Stomach (tissue), 9 donors: ENCODE results near the gene LPAR1. TPM values are rescaled to one million over a fixed set of nuclear protein-coding genes. Genes with fewer than 3 reads are reported as not detected.

ENCODE experiments used
- DNase-seq, 2 donors: peaks; one replicate each; pipeline versions ENCODE4 v3.0.0 to v3.0.0-alpha.2; 2013 to 2019
- H3K27ac ChIP-seq, 5 donors: fragments of 200-600 bp in 4 of 5; sonication (generic) in 4 of 5; one replicate each; pipeline ENCODE4 v1.5.1; 2013 to 2019; ENCODE audit warnings: mild to moderate bottlenecking in 1 of 5, moderate library complexity in 1 of 5
- H3K27me3 ChIP-seq, 3 donors: fragments of 200-600 bp; sonication (generic); one replicate each; pipeline ENCODE4 v1.5.1; 2017 to 2019; ENCODE audit warnings: mixed run types in 1 of 3
- H3K36me3 ChIP-seq, 4 donors: fragments of 200-600 bp; sonication (generic); 1 replicate in 3 of 4; 2 replicates in 1 of 4; pipeline ENCODE4 v1.5.1; 2016 to 2019
- H3K4me1 ChIP-seq, 4 donors: fragments of 200-600 bp; sonication (generic); one replicate each; pipeline ENCODE4 v1.5.1; 2016 to 2019
- H3K4me3 ChIP-seq, 4 donors: fragments of 200-600 bp; sonication (generic) in 3 of 4; one replicate each; pipeline ENCODE4 v1.5.1; 2016 to 2019; ENCODE audit warnings: mild to moderate bottlenecking in 1 of 4
- H3K9me3 ChIP-seq, 4 donors: fragments of 200-600 bp; sonication (generic); one replicate each; pipeline ENCODE4 v1.5.1; 2016 to 2019
- EP300 ChIP-seq: sonication (generic); formaldehyde crosslinking; IDR thresholded peaks from one replicate; pipeline ENCODE4 v1.6.1; 2017; ENCODE audit warnings: antibody characterized with exemption
- POLR2A ChIP-seq, 4 donors: fragments of 450-650 bp; IDR thresholded peaks; one replicate each; pipeline ENCODE4 v1.6.1; 2016; ENCODE audit warnings: antibody characterized with exemption in 4 of 4, control low read depth in 2 of 4, mild to moderate bottlenecking in 1 of 4, moderate library complexity in 1 of 4
- POLR2AphosphoS5 ChIP-seq, 3 donors: sonication (generic); formaldehyde crosslinking; IDR thresholded peaks; one replicate each; pipeline ENCODE4 v1.6.1; 2016; ENCODE audit warnings: antibody characterized with exemption in 3 of 3
- WGBS, 5 donors: extraction: QIAGEN DNeasy Blood & Tissue Kit in 3 of 5; methylation state at CpG; one replicate each; pipeline versions ENCODE4 v1.1.5 to v1.1.7; 2013 to 2018; 5-methylcytosine and 5-hydroxymethylcytosine counted together
- intact Hi-C: fragments of 100-400 bp; cut with DNase I; formaldehyde crosslinking; loops from one replicate; pipeline ENCODE4 v1.15.1; 2023; ENCODE audit warnings: low total_unique reads
- polyA plus RNA-seq, 3 donors: library from polyadenylated mRNA; stranded (reverse); fragments of 200-250 nt; gene quantifications; one replicate each; pipeline ENCODE4 v1.2.3, GENCODE V29; 2013
- total RNA-seq, 5 donors: library from RNA; depleted of rRNA; stranded (reverse); fragments of >200 nt; gene quantifications; one replicate each; pipeline versions ENCODE4 v1.1.0 to v1.2.3, GENCODE V29; 2014 to 2016
- TF ChIP-seq, protein P1 (sequence below), 7 experiments: fragments of 450-650 bp in 4 of 7; fragments of 200-600 bp in 3 of 7; sonication (generic) in 3 of 7; IDR thresholded peaks; one replicate each; pipeline ENCODE4 v1.5.1; 2016 to 2019; ENCODE audit warnings: antibody characterized with exemption in 7 of 7, control low read depth in 2 of 7, mild to moderate bottlenecking in 1 of 7
- donor health status: healthy with polysubstance abuse.
- donor health status: Bipolar disorder and iron deficiency.
- donor health status: healthy.

LPAR1 gene
- total and polyA plus RNA-seq, 8 donors: 7.4 to 40.0 (median 21.2) TPM

DNA sequence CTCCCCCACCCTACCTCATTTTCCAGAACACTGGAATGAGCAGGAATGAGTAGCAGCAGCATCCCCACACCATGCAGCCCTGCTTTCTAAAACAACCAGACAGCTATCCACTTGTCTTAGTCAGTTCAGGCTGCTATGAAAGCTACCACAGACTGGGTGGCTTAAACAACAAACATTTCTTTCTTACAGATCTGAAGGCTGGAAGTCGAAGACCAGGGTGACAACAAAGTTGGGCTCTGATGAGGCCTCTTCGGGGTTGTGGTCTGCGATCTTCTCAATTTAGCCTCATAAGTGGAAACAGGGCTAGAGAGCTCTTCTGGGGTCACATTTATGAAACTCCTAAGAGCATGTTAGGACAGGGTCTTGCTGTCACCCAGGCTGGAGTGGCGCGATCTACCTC, 38.9 kb downstream of the LPAR1 start:
- intact Hi-C loops: no loop called here
- Histone ChIP-seq H3K27me3 (no peaks in the 10 kb centered on the region), H3K4me1 (peaks cover 0 to 21% (median 4%) of the 10 kb centered on the region in 4 donors), H3K4me3 (no peak overlapping the region), H3K9me3 (no peaks in the 10 kb centered on the region), H3K36me3 (no peaks in the 10 kb centered on the region), H3K27ac (peak overlapping the region in 1 of 5 donors; percentile 4)
- WGBS, 5 donors: 93 to 96% (median 95%) methylated on average over 5 of the region's 5 CpGs
- TF ChIP-seq EP300 (no peak), POLR2AphosphoS5 (IDR thresholded peaks at IDR 0.05) (no peak), POLR2A (IDR thresholded peaks at IDR 0.05) (no peak)
- TF ChIP-seq, protein P1, sequence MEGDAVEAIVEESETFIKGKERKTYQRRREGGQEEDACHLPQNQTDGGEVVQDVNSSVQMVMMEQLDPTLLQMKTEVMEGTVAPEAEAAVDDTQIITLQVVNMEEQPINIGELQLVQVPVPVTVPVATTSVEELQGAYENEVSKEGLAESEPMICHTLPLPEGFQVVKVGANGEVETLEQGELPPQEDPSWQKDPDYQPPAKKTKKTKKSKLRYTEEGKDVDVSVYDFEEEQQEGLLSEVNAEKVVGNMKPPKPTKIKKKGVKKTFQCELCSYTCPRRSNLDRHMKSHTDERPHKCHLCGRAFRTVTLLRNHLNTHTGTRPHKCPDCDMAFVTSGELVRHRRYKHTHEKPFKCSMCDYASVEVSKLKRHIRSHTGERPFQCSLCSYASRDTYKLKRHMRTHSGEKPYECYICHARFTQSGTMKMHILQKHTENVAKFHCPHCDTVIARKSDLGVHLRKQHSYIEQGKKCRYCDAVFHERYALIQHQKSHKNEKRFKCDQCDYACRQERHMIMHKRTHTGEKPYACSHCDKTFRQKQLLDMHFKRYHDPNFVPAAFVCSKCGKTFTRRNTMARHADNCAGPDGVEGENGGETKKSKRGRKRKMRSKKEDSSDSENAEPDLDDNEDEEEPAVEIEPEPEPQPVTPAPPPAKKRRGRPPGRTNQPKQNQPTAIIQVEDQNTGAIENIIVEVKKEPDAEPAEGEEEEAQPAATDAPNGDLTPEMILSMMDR (IDR thresholded peaks at IDR 0.05): no peak
- DNase-seq: no peak

DNA sequence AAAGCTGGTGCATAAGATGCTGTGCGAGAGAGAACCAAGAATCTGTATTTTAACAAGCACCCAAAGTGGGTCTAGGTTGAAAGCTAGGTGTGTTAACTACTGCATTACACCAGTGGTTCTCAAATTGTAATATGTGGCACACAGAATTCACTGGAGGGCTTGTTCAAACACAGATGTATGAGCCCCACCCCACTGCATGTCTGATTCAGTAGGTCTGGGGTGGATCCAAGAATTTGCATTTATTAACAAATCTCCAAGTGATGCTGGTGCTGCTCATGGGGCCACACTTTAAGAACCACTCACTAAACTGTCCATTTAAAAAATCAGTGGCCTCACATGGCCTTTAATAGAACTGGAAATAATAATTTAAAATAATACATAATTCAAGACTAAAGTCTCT, 40.4 kb downstream of the LPAR1 start:
- H3K36me3 ChIP-seq: no peaks in the 10 kb centered on the region
- intact Hi-C loops: no loop called here
- DNase-seq: no peak
- 97 to 100% (median 100%) methylated on average over 1 of the region's 1 CpG for WGBS, 5 donors
- peaks cover 0 to 26% (median 4%) of the 10 kb centered on the region in 4 donors for H3K4me1 ChIP-seq
- no peak for TF ChIP-seq POLR2AphosphoS5 (IDR thresholded peaks at IDR 0.05)
- no peak for TF ChIP-seq POLR2A (IDR thresholded peaks at IDR 0.05)
- no peak for TF ChIP-seq EP300
- TF ChIP-seq, protein P1 (IDR thresholded peaks at IDR 0.05): no peak
- no peaks in the 10 kb centered on the region for H3K9me3 ChIP-seq
- no peaks in the 10 kb centered on the region for H3K27me3 ChIP-seq
- peak overlapping the region in 1 of 5 donors; percentile 68 for H3K27ac ChIP-seq
- no peak overlapping the region for H3K4me3 ChIP-seq

DNA sequence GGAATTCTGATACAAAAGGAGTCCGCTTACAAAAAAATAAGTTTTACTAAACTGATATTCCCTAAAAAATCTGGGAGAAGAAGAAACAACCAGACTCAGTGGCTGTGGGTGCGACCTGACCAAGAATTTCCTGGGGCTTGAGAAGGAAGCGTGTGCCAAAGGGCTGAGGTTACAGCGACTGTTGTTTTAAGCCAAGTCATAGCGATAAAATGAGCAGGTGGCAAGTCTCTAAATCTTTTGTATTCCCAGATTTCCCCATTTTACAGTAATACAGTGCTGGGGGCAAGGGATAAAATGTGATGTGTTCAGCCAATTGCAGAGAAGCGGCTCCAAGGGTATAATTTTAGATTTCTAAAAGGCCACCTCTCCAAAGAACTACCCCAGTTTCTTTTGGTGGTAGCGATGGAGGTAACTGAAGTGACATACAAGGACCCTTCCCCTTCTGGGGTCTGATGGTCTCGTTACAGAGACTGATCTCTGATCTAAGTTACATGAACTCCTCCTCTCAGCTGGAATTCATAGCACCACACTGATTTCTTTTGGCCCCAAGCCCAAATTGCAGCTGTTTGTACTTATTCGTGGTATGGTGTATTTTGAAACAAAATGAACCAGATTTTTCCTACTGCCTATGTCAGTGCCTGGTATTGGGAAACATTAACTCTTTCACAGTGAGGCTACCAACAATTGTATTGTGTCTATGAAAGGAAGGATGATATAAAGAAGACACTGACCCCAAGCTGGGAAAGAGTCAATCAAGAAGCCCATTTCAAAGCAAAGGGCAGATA, 41.6 kb downstream of the LPAR1 start:
- 73 to 79% (median 76%) methylated on average over 9 of the region's 9 CpGs for WGBS, 5 donors
- no peak overlapping the region for H3K4me3 ChIP-seq

DNA sequence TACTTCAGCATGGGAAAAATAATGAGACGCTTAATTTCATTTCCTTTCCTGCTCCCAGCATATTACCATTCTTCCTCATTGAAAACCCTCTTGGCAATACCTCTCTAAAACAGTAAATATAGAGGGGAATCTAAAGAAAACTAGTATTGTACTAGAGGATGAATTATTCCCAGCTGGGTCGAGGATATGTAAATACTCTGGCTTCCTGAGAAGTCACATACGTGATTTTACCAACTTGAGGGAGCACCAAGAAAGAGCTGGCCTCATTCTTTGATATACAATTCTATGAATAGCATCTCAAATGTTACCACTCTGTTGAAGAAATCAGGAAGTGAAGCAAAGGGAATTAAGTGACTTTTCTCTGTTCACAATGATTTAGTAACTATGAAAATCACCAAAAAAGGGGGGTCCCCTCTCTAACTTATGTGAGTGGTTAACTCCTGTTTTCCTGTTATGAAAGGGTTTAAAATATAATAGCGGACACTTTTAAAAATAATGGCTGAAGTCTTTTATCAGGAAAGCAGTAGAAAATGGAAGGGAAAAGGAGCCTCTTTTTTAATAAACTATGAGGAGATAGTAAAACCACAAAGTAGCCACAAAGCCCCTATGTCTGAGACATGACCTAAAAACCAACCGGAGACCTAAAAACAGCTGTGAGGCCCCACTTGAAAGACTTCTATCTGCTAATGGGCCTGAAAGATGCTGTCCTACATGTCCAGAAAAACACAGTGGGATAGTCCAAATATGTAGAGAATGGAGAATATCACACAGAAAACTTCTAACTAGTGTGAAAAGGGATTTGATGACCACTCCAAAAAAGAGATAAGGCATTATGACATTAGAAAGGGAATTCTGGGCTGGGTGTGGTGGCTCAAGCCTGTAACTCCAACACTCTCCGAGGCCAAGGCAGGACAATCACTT, 42.6 kb downstream of the LPAR1 start:
- Histone ChIP-seq H3K36me3 (no peaks in the 10 kb centered on the region), H3K4me1 (peaks cover 0 to 37% (median 6%) of the 10 kb centered on the region in 4 donors), H3K27me3 (no peaks in the 10 kb centered on the region), H3K9me3 (no peaks in the 10 kb centered on the region), H3K27ac (peak overlapping the region in 4 of 5 donors; percentile 23 to 68 (median 52)), H3K4me3 (no peak overlapping the region)
- 54 to 65% (median 63%) methylated on average over 6 of the region's 6 CpGs for WGBS, 5 donors
- intact Hi-C loops: no loop called here
- TF ChIP-seq POLR2A (IDR thresholded peaks at IDR 0.05): no peak
- TF ChIP-seq, protein P1 (IDR thresholded peaks at IDR 0.05): no peak
- TF ChIP-seq POLR2AphosphoS5 (IDR thresholded peaks at IDR 0.05): no peak
- no peak for TF ChIP-seq EP300
- DNase-seq: no peak

More for the DNA sequence above, 41.6 kb downstream of the LPAR1 start:
- TF ChIP-seq, protein P1 (IDR thresholded peaks at IDR 0.05): no peak
- peak in 2 of 3 donors; percentile 8 to 13 for TF ChIP-seq POLR2AphosphoS5 (IDR thresholded peaks at IDR 0.05)
- no peak for TF ChIP-seq EP300
- H3K27me3 ChIP-seq: no peaks in the 10 kb centered on the region
- intact Hi-C loops: no loop called here
- H3K4me1 ChIP-seq: peaks cover 0 to 28% (median 4%) of the 10 kb centered on the region in 4 donors
- H3K36me3 ChIP-seq: no peaks in the 10 kb centered on the region
- no peaks in the 10 kb centered on the region for H3K9me3 ChIP-seq
- DNase-seq: peak; percentile 39 to 50
- peak overlapping the region in 3 of 5 donors; percentile 41 to 68 (median 63) for H3K27ac ChIP-seq
